ENCODE data around the gene GSS. TPM values are rescaled to one million over a fixed set of nuclear protein-coding genes. Genes with fewer than 3 reads are reported as not detected.

Gene GSS
- total RNA-seq, 1 donor from 2014 or later: 63.9 TPM

- Histone ChIP-seq H3K36me3 (no peaks in the 10 kb centered on the region), H3K9ac (no peak overlapping the region), H4K20me1 (ENCODE audit: low read depth) (no peaks in the 10 kb centered on the region), H3F3A (ENCODE audit: low read depth) (no peaks in the 10 kb centered on the region), H3K79me2 (ENCODE audit: low read depth) (no peaks in the 10 kb centered on the region), H2AFZ (replicated peaks) (no peak overlapping the region), H3K27ac (no peak overlapping the region), H3K9me3 (ENCODE audit: low read depth) (no peaks in the 10 kb centered on the region), H3K4me3 (no peak overlapping the region), H3K4me1 (no peaks in the 10 kb centered on the region), H3K4me2 (no peak overlapping the region), H3K27me3 (no peaks in the 10 kb centered on the region)
- H3K9me3 Mint-ChIP-seq: no peaks in the 10 kb centered on the region
- peaks cover 2% of the 10 kb centered on the region for H3K27me3 Mint-ChIP-seq (ENCODE audit: insufficient read depth, low read depth)
- H3K4me1 Mint-ChIP-seq: no peaks in the 10 kb centered on the region
- no peak overlapping the region for H3K27ac Mint-ChIP-seq
- TF ChIP-seq EZH2phosphoT487 (IDR thresholded peaks at IDR 0.05) (no peak), CTCF (IDR thresholded peaks at IDR 0.05) (no peak), EZH2 (IDR thresholded peaks at IDR 0.05) (no peak)
- peaks cover 6% of the 10 kb centered on the region for H3K36me3 Mint-ChIP-seq
- no peak overlapping the region for H3K4me3 Mint-ChIP-seq
- no peak for DNase-seq (ENCODE audit: low spot score)
These were observed 62.9 kb downstream of the GSS start for GRCh38 chr20:34892671-34893070.

- Mint-ChIP-seq H3K36me3 (peaks cover 8% of the 10 kb centered on the region), H3K4me3 (no peak overlapping the region), H3K4me1 (no peaks in the 10 kb centered on the region), H3K27me3 (ENCODE audit: insufficient read depth, low read depth) (peaks cover 2% of the 10 kb centered on the region), H3K27ac (no peak overlapping the region), H3K9me3 (no peaks in the 10 kb centered on the region)
- no peak overlapping the region for H3K4me3 ChIP-seq
- TF ChIP-seq EZH2phosphoT487 (IDR thresholded peaks at IDR 0.05) (no peak), CTCF (IDR thresholded peaks at IDR 0.05) (no peak), EZH2 (IDR thresholded peaks at IDR 0.05) (no peak)
- no peak for DNase-seq (ENCODE audit: low spot score)
- no peaks in the 10 kb centered on the region for H3F3A ChIP-seq (ENCODE audit: low read depth)
- H3K79me2 ChIP-seq (ENCODE audit: low read depth): no peaks in the 10 kb centered on the region
- no peaks in the 10 kb centered on the region for H4K20me1 ChIP-seq (ENCODE audit: low read depth)
- H3K4me2 ChIP-seq: no peak overlapping the region
- H3K9me3 ChIP-seq (ENCODE audit: low read depth): no peaks in the 10 kb centered on the region
- H3K36me3 ChIP-seq: no peaks in the 10 kb centered on the region
- H3K9ac ChIP-seq: no peak overlapping the region
- no peaks in the 10 kb centered on the region for H3K4me1 ChIP-seq
- no peak overlapping the region for H3K27ac ChIP-seq
- H2AFZ ChIP-seq (replicated peaks): no peak overlapping the region
- H3K27me3 ChIP-seq: no peaks in the 10 kb centered on the region
These were observed 64.2 kb downstream of the GSS start for GRCh38 chr20:34891166-34892062.

GRCh38 chr20:34888468-34888867, 67.1 kb downstream of the GSS start:
- Histone ChIP-seq H3K27ac (no peak overlapping the region), H3K79me2 (ENCODE audit: low read depth) (no peaks in the 10 kb centered on the region), H3K36me3 (no peaks in the 10 kb centered on the region), H2AFZ (replicated peaks) (no peak overlapping the region), H4K20me1 (ENCODE audit: low read depth) (no peaks in the 10 kb centered on the region), H3K27me3 (no peaks in the 10 kb centered on the region), H3K9me3 (ENCODE audit: low read depth) (no peaks in the 10 kb centered on the region), H3K9ac (no peak overlapping the region), H3F3A (ENCODE audit: low read depth) (no peaks in the 10 kb centered on the region), H3K4me1 (no peaks in the 10 kb centered on the region), H3K4me3 (no peak overlapping the region), H3K4me2 (no peak overlapping the region)
- DNase-seq (ENCODE audit: low spot score): no peak
- H3K36me3 Mint-ChIP-seq: peaks cover 11% of the 10 kb centered on the region
- no peak overlapping the region for H3K4me3 Mint-ChIP-seq
- H3K9me3 Mint-ChIP-seq: no peaks in the 10 kb centered on the region
- no peaks in the 10 kb centered on the region for H3K4me1 Mint-ChIP-seq
- no peak overlapping the region for H3K27ac Mint-ChIP-seq
- H3K27me3 Mint-ChIP-seq (ENCODE audit: insufficient read depth, low read depth): peaks cover 2% of the 10 kb centered on the region
- TF ChIP-seq EZH2 (IDR thresholded peaks at IDR 0.05) (no peak), EZH2phosphoT487 (IDR thresholded peaks at IDR 0.05) (no peak), CTCF (IDR thresholded peaks at IDR 0.05) (no peak)

Measured in neural progenitor cell (in vitro differentiated cells).